Measurements from ENCODE around the gene PPP1R16B.

DNA sequence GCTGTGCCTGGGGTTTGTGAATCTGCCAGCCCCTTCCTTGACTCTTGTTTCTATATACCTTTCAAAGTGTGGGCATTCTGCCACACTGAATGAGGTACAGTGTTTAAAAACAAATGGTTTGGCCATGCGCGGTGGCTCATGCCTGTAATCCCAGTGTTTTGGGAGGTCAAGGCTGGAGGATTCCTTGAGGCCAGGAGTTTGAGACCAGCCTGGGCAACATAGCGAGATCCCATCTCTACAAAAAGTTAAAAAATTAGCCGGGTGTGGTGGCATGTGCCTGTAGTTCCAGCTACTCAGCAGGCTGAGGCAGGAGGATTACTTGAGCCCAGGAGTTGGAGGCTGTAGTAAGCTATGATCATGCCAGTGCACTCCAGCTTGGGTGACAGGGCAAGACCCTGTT, 126.5 kb downstream of the PPP1R16B start:
- TF ChIP-seq CTCF (IDR thresholded peaks at IDR 0.05) = no peak
- no peak for TF ChIP-seq POLR2A (IDR thresholded peaks at IDR 0.05)

Measured in body of pancreas (tissue), 4 donors.